GM10266 (cell line): Measurements from ENCODE around the gene GALNT10.

ENCODE experiments used
- DNase-seq: peaks from one replicate; pipeline ENCODE4 v3.0.0; 2012; ENCODE audit errors: extremely low spot score
- CTCF ChIP-seq: IDR thresholded peaks from 2 replicates; pipeline ENCODE4 v1.5.1; 2012; ENCODE audit warnings: mild to moderate bottlenecking, low read depth; ENCODE audit not compliant: control insufficient read depth, insufficient read depth; ENCODE audit errors: missing control alignments

Gene GALNT10

DNA sequence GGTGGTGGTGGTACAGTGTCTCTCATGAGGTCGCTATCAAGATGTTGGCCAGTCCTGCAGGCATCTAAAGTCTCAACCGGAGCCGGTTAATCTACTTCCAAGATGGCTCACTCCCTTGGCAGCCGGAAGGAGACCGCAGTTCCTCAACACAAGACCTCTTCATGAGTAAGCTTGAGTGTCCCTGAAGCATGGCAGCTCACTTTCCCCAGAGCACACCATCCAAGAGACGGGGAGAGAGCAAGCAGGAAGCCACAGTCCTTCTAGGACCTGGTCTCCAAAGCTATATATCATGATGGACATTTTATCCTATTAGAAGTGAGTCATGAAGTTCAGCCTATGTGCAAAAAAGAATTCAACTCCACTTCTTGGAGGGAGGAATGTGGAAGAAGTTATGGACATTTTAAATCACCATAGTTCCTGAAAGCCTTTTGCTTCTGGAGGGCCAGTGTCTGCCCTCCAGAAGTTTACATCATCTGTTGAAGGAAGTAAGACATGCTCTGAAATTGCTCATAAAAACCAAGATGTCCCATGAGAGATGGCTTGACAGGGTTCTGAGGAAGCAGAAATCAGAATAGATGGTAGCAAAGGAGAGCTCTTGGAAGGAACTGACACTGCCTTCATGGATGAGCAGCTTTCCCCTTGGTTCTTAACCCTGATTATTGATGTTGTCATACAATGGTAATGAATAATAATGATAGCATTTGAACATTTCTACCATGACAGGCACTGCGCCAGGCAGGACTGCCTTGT, 21.3 kb downstream of the GALNT10 start:
- no peak for TF ChIP-seq CTCF
- no peak for DNase-seq

GRCh38 chr5:154213592-154213991, 23.1 kb downstream of the GALNT10 start:
- DNase-seq: no peak
- TF ChIP-seq CTCF: no peak

- no peak for TF ChIP-seq CTCF
- no peak for DNase-seq
Measured at GRCh38 chr5:154214371-154215106, 24.0 kb downstream of the GALNT10 start.

DNA sequence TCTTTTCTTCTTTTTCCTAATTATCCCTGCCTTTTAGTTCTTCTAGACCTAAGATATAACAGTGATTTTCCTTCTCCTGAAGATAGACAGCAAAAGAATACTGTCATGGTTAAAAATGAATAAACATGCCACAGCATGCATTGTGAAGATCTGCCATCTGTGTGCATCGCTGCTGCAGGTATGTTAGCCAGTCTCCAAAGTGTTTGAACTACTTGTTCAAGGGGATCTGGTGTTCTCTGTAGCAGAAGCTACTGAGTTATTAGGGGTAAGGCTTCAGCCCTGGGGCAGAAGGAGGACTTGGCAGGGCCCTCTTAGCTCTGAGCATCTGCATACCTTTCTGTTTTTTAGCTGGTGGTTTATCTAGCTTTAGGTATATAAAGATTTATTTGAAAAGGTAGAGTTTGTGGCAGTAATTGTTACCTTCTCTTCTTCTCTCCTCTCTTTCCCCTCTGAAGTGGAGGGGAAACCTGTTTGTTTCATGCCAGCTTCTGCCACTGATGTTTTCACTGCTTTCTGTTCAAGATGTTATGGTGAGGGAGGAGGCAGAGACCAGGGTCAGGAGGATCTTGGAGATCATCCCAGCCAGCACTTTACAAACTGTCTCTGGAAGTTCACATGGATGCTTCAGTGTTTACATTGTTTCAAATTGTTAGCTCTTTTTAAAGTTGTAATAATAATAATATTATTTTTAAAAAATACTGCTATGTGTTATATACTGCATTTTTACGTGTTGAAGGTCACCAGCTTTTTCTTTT, 25.2 kb downstream of the GALNT10 start:
- no peak for DNase-seq
- TF ChIP-seq CTCF: no peak

DNA sequence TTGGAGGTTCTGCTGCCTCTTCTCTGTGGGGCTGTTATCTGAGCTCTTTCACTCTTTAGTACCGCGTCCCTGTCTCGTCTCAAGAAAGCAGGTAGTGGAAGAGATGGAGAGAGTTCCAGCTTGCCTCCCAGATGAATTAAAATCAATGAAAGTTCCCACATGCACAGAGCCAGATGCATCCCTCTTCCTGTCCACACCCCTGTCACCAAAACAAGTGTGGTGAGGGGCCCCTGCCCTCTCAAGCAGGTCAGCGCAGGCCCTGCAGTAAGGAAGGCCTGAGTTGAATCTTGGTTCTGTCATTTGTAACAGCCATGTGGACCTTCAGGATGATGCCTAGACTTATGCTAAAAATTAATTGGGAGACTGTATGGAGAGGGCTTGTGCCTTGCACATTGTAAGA, 26.9 kb downstream of the GALNT10 start:
- no peak for DNase-seq
- no peak for TF ChIP-seq CTCF

DNA sequence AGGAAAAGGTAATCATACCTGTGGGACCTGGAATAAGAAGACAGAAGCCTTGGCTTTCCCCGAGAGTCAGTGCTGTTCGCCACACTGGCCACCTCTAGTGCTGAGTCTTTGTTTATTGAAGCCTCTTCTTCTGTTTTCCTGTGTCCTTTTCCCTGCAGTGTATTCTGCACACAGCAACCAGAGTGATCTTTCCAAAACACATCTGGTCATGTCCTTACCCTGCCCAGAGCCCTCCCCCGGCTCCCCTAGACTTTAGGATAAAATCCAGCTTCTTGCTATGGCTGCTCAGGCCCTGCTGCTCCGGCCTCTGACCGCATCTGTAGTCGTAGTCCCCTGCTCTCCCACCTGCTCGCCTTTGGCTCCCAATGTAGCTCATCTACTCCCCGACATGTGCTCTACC, 28.3 kb downstream of the GALNT10 start:
- no peak for TF ChIP-seq CTCF
- no peak for DNase-seq
